ENCODE results near the gene GPRIN1.

DNA sequence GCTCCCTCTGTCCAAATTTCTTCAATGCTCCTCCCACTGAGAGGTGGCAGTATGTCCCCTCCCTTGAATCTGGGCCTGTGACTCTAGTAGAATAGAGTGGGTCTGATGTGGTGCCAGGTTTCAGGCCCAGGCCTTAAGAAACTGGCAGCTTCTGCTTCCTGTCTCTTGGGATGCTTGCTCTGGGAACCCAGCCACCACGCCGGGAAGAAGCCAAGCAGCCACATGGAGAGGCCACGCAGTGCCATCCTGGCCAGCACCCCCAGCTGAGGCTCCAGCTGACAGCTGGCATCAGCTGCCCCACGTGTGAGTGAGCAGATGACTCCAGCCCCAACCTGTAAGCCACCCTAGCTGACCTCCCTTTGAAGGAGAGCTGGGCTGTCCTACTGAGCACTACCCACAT is 30.0 kb upstream of the GPRIN1 start:
- TF ChIP-seq, protein P1, sequence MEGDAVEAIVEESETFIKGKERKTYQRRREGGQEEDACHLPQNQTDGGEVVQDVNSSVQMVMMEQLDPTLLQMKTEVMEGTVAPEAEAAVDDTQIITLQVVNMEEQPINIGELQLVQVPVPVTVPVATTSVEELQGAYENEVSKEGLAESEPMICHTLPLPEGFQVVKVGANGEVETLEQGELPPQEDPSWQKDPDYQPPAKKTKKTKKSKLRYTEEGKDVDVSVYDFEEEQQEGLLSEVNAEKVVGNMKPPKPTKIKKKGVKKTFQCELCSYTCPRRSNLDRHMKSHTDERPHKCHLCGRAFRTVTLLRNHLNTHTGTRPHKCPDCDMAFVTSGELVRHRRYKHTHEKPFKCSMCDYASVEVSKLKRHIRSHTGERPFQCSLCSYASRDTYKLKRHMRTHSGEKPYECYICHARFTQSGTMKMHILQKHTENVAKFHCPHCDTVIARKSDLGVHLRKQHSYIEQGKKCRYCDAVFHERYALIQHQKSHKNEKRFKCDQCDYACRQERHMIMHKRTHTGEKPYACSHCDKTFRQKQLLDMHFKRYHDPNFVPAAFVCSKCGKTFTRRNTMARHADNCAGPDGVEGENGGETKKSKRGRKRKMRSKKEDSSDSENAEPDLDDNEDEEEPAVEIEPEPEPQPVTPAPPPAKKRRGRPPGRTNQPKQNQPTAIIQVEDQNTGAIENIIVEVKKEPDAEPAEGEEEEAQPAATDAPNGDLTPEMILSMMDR (IDR thresholded peaks at IDR 0.05), result no peak
- TF ChIP-seq POLR2A (IDR thresholded peaks at IDR 0.05), result no peak

Data from thyroid gland (tissue), 4 donors.